Ammon's horn (tissue), 1 donor: ENCODE results near the gene SARS2.
A peak's percentile ranks its signal among the peaks of the same experiment; 100 is the strongest.
"Not testable (repeated sequence)": the region's sequence is repeated elsewhere in the genome, so short reads cannot be mapped to it uniquely, and the experiment has no call there.

Experiments used
- DNase-seq: peaks from one replicate; pipeline ENCODE4 v3.0.0-alpha.2; 2016; ENCODE audit warnings: low spot score

The SARS2 gene

GRCh38 chr19:38946229-38947010 lies 15.9 kb upstream of the SARS2 start:
- DNase-seq, result no peak

GRCh38 chr19:38945562-38946228 lies 15.1 kb upstream of the SARS2 start:
- no peak for DNase-seq

- DNase-seq, result no peak
Observed at GRCh38 chr19:38944981-38945506, 14.5 kb upstream of the SARS2 start.

DNA sequence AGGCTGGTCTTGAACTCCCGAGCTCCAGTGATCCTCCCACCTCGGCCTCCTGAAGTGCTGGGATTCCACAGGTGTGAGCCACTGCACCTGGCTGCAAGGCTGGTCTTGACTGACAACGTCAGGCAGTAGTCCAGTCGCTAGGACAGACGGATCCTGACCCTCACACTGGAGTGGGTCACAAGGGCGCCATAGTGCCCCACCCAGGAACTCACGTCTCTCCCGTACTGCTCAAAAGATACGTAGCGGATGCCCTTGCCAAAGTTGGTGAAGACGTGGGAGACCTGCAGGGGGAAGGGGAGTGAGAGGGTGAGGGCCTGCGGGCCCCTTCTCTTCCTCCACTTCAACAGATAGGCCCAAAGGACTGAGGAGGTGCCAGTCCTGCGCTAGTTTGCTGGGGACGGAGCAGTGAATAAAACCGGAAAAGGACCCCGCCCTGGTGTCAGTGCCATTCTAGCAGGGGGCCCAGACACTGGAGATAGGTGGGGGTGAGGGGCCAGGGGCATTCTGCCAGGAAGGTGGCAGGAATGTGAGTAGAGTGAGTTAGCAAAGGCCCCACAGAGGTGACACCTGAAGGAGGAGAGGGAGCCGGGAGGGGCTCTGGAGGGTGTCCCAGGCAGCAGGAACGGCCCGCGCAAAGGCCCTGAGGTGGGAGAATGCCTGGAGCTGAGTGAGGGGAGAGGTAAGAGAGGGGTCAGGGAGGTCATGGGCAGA lies 12.1 kb upstream of the SARS2 start:
- DNase-seq, result no peak

- no peak for DNase-seq
Observed at GRCh38 chr19:38941979-38942378, 11.4 kb upstream of the SARS2 start.

- DNase-seq, result not testable (repeated sequence)
Observed at GRCh38 chr19:38941466-38941865, 10.9 kb upstream of the SARS2 start.

- no peak for DNase-seq
Observed at GRCh38 chr19:38939957-38940356, 9.4 kb upstream of the SARS2 start.

DNA sequence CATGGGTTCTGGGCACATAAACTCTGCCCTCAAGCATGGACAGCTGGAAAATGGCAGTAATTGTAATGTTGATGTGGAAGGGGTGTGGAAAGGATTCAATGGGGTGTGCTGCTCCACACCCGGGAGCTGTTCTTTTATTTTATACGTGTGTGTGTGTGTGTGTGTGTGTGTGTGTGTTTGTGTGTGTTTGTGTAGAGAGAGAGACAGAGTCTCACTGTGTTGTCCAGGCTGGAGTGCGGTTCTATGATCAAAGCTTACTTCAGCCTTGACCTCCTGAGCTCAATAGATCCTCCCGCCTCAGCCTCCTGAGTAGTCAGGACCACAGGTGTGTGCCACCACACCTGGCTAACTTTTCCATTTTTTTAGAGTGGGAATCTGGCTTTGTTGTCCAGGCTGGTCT lies 3.0 kb upstream of the SARS2 start:
- DNase-seq, result no peak

- no peak for DNase-seq
Observed at GRCh38 chr19:38932425-38933179, 2.0 kb upstream of the SARS2 start.

DNA sequence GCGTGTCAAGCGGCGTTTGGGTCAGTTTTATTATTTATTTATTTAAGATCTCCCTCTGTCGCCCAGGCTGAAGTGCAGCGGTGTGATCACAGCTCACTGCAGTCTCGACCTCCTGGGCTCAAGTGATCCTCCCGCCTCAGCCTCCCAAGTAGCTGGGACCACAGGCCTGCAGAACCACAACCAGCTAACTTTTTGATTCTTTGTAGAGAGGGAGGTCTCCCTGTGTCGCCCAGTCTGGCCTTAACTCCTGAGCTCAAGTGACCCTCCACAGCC lies 894 bp upstream of the SARS2 start:
- no peak for DNase-seq

DNA sequence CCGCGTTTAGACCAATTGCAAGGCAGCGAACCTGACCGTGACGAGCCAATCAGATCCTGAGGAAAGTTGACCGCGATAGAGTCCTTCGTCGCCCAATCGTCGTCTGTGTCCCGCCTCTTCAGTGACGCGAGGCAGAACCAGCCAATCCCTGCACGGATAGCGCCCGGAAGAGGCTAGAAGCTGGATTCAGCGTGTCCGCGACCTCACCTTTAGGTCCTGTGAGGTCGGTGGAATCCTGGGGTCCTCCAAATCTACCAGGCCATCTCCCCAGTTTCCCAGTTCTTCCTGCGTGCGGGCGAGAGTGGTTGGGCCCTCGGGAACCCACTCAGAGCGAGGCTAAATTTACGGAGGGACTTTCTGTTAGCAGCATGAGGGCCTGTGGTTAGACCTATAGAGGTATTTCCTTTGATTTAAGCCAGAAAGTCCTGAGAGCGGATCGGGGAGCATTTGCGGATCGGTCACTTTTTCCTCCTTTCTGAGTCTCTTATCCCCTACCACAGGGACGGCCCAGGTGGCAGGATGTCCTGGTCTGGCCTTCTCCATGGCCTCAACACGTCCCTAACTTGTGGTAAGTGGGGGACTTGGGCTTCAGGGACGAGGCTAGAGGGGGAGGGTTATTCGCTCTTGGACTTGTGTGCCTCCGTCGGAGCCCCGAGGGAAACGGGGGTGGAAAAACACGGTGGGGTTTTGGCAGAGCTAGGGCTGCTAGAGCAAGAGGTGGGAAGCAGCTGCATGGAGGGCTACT lies 385 bp upstream of the SARS2 start, which contains the start of gene MRPS12:
TSS of gene MRPS12 (plus strand) at position 169 of the 745 bp plus-strand sequence. CDS start at position 520, 351 bp downstream.
- DNase-seq, result peak; percentile 100

- DNase-seq, result no peak
Observed at GRCh38 chr19:38928391-38929001, 2.1 kb downstream of the SARS2 start.

- no peak for DNase-seq
Observed at GRCh38 chr19:38924388-38924787, 6.2 kb downstream of the SARS2 start.

DNA sequence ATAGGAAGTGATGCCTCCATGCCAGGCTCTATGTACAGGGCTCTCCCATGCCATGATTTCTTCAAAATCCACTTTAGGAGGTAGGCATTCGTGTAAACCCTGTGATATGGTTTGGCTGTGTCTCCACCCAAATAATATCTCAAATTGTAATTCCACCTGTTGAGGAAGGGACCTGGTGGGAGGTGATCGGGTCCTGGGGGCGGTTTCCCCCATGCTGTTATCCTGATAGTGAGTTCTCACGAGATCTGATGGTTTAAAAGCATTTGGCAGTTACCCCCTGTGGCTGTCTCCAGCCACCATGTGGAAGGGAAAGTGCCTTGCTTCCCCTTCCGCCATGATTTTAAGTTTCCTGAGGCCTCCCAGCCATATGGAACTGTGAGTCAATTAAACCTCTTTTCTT lies 8.1 kb downstream of the SARS2 start:
- no peak for DNase-seq

GRCh38 chr19:38921420-38922274 lies 8.9 kb downstream of the SARS2 start:
- DNase-seq, result no peak

GRCh38 chr19:38920602-38921419 lies 9.8 kb downstream of the SARS2 start:
- no peak for DNase-seq

GRCh38 chr19:38919837-38920601 lies 10.5 kb downstream of the SARS2 start:
- no peak for DNase-seq

GRCh38 chr19:38918526-38918925 lies 12.0 kb downstream of the SARS2 start:
- DNase-seq, result no peak
